ENCODE data around the gene SPSB2. TPM values are rescaled to one million over a fixed set of nuclear protein-coding genes. Genes with fewer than 3 reads are reported as not detected.

The SPSB2 gene
- total and polyA plus RNA-seq, 2 experiments from 2014 or later, result 8.2 to 13.1 TPM

- H3K4me3 Mint-ChIP-seq, result no peak overlapping the region
- H3K4me1 ChIP-seq (ENCODE audit: insufficient read depth), result peaks cover 16% of the 10 kb centered on the region
- no peak overlapping the region for H3K4me2 ChIP-seq
- no peaks in the 10 kb centered on the region for H3K9me3 Mint-ChIP-seq
- peaks cover 32% of the 10 kb centered on the region for H3K79me2 ChIP-seq (replicated peaks; ENCODE audit: insufficient read depth)
- no peaks in the 10 kb centered on the region for H3K27me3 ChIP-seq (ENCODE audit: insufficient read depth)
- TF ChIP-seq ZNF462 (CRISPR knock-in tag; IDR thresholded peaks at IDR 0.05), result no peak
- TF ChIP-seq, protein P1, sequence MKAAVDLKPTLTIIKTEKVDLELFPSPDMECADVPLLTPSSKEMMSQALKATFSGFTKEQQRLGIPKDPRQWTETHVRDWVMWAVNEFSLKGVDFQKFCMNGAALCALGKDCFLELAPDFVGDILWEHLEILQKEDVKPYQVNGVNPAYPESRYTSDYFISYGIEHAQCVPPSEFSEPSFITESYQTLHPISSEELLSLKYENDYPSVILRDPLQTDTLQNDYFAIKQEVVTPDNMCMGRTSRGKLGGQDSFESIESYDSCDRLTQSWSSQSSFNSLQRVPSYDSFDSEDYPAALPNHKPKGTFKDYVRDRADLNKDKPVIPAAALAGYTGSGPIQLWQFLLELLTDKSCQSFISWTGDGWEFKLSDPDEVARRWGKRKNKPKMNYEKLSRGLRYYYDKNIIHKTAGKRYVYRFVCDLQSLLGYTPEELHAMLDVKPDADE (IDR thresholded peaks at IDR 0.05), result no peak
- TF ChIP-seq EZH2 (IDR thresholded peaks at IDR 0.05; ENCODE audit: low read depth, unreplicated experiment), result no peak
- no peak for TF ChIP-seq JUNB (IDR thresholded peaks at IDR 0.05; ENCODE audit: unreplicated experiment)
- no peak for TF ChIP-seq POLR2AphosphoS5 (IDR thresholded peaks at IDR 0.05; ENCODE audit: low read depth)
- no peak for TF ChIP-seq CREB1 (CRISPR knock-in tag; IDR thresholded peaks at IDR 0.05; ENCODE audit: low read depth)
- TF ChIP-seq ZNF114 (CRISPR knock-in tag; IDR thresholded peaks at IDR 0.05), result no peak
- no peak for TF ChIP-seq NANOG (IDR thresholded peaks at IDR 0.05; ENCODE audit: borderline replicate concordance)
- no peak for TF ChIP-seq ZNF331 (CRISPR knock-in tag; IDR thresholded peaks at IDR 0.05; ENCODE audit: low read depth)
- TF ChIP-seq, protein P2, sequence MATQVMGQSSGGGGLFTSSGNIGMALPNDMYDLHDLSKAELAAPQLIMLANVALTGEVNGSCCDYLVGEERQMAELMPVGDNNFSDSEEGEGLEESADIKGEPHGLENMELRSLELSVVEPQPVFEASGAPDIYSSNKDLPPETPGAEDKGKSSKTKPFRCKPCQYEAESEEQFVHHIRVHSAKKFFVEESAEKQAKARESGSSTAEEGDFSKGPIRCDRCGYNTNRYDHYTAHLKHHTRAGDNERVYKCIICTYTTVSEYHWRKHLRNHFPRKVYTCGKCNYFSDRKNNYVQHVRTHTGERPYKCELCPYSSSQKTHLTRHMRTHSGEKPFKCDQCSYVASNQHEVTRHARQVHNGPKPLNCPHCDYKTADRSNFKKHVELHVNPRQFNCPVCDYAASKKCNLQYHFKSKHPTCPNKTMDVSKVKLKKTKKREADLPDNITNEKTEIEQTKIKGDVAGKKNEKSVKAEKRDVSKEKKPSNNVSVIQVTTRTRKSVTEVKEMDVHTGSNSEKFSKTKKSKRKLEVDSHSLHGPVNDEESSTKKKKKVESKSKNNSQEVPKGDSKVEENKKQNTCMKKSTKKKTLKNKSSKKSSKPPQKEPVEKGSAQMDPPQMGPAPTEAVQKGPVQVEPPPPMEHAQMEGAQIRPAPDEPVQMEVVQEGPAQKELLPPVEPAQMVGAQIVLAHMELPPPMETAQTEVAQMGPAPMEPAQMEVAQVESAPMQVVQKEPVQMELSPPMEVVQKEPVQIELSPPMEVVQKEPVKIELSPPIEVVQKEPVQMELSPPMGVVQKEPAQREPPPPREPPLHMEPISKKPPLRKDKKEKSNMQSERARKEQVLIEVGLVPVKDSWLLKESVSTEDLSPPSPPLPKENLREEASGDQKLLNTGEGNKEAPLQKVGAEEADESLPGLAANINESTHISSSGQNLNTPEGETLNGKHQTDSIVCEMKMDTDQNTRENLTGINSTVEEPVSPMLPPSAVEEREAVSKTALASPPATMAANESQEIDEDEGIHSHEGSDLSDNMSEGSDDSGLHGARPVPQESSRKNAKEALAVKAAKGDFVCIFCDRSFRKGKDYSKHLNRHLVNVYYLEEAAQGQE (IDR thresholded peaks at IDR 0.05; ENCODE audit: unreplicated experiment), result no peak
- TF ChIP-seq CTCF (conservative IDR thresholded peaks at IDR 0.05; ENCODE audit: low read depth in 2 of 2), result no peak
- TF ChIP-seq STAT1 (IDR thresholded peaks at IDR 0.05; ENCODE audit: unreplicated experiment), result no peak
- no peak for TF ChIP-seq EZH2phosphoT487 (IDR thresholded peaks at IDR 0.05; ENCODE audit: unreplicated experiment)
- no peak for ATAC-seq
- peaks cover 53% of the 10 kb centered on the region for H3K36me3 Mint-ChIP-seq (ENCODE audit: low read depth)
- H2AFZ ChIP-seq, result no peak overlapping the region
- peaks cover 11% of the 10 kb centered on the region; the same call in 1 of the 2 replicates for H3F3A ChIP-seq (replicated peaks; ENCODE audit: low read depth)
- DNase-seq (ENCODE audit: low spot score), result no peak
- no peak overlapping the region for H3K27ac ChIP-seq (ENCODE audit: low read depth)
- peaks cover 19% of the 10 kb centered on the region for H3K36me3 ChIP-seq (ENCODE audit: insufficient read depth)
- peaks cover 4% of the 10 kb centered on the region; the same call in 1 of the 2 replicates for H4K20me1 ChIP-seq (replicated peaks; ENCODE audit: insufficient read depth)
- H3K9me2 ChIP-seq (ENCODE audit: insufficient read depth), result no peaks in the 10 kb centered on the region
- H3K27ac Mint-ChIP-seq, result no peak overlapping the region; the same call in 1 of the 2 replicates
- peaks cover 19% of the 10 kb centered on the region for H3K27me3 Mint-ChIP-seq (ENCODE audit: insufficient read depth, low read depth, poor library complexity)
- H3K4me3 ChIP-seq, result no peak overlapping the region
- peaks cover 13% of the 10 kb centered on the region for H3K4me1 Mint-ChIP-seq
Observed at GRCh38 chr12:6855322-6855721, 17.8 kb downstream of the SPSB2 start.

Data from GM23338 (cell line).